C4-2B (cell line): ENCODE data around the gene MFSD2B.

Experiments used
- CTCF ChIP-seq: fragments of 450-650 bp; conservative IDR thresholded peaks from 2 replicates; pipeline ENCODE4 v1.5.1; 2017; ENCODE audit warnings: mild to moderate bottlenecking
- ZFX ChIP-seq: fragments of 450-650 bp; IDR thresholded peaks from 2 replicates; pipeline ENCODE4 v1.6.1; 2017

GRCh38 chr2:24016376-24016761 lies 6.5 kb downstream of the MFSD2B start:
- TF ChIP-seq CTCF (no peak), ZFX (no peak)
